Heart left ventricle (tissue), 16 donors: ENCODE data around the gene ATG9B. TPM values are rescaled to one million over a fixed set of nuclear protein-coding genes. Genes with fewer than 3 reads are reported as not detected.

ENCODE experiments used
- ATAC-seq, 4 donors: fragments of 200-7000 bp; cut with Tn5 transposase; one replicate each; pipeline ENCODE4 v1.9.1; 2020 to 2022; ENCODE audit warnings: moderate library complexity in 4 of 4, mild to moderate bottlenecking in 3 of 4, moderate number of reproducible peaks in 1 of 4
- DNase-seq, 5 donors: peaks; one replicate each; pipeline ENCODE4 v3.0.0-alpha.2; 2020
- H3K27ac ChIP-seq, 12 donors: fragments of 200-600 bp; sonication (generic) in 4 of 12; one replicate each; pipeline versions ENCODE4 v1.5.0 to v1.8.0; 2016 to 2022; ENCODE audit warnings: mild to moderate bottlenecking in 2 of 12
- H3K27me3 ChIP-seq, 9 donors: fragments of 200-600 bp; sonication (generic) in 2 of 9; one replicate each; pipeline versions ENCODE4 v1.5.1 to v1.8.0; 2016 to 2022; ENCODE audit warnings: mild to moderate bottlenecking in 3 of 9
- H3K36me3 ChIP-seq, 9 donors: fragments of 200-600 bp; sonication (generic) in 2 of 9; one replicate each; pipeline versions ENCODE4 v1.5.0 to v1.8.0; 2018 to 2022; ENCODE audit warnings: mild to moderate bottlenecking in 2 of 9
- H3K4me1 ChIP-seq, 12 donors: fragments of 200-600 bp; sonication (generic) in 4 of 12; one replicate each; pipeline versions ENCODE4 v1.5.0 to v1.8.0; 2016 to 2022; ENCODE audit warnings: mild to moderate bottlenecking in 3 of 12
- H3K4me3 ChIP-seq, 12 donors: fragments of 200-600 bp; sonication (generic) in 4 of 12; one replicate each; pipeline versions ENCODE4 v1.5.0 to v1.8.0; 2017 to 2022; ENCODE audit warnings: mild to moderate bottlenecking in 9 of 12, moderate library complexity in 4 of 12
- H3K9me3 ChIP-seq, 12 donors: fragments of 200-600 bp; sonication (generic) in 4 of 12; one replicate each; pipeline versions ENCODE4 v1.5.0 to v1.8.0; 2016 to 2022; ENCODE audit warnings: mild to moderate bottlenecking in 1 of 12
- CTCF ChIP-seq, 12 donors: fragments of 200-600 bp; sonication (generic) in 4 of 12; IDR thresholded peaks; one replicate each; pipeline versions ENCODE4 v1.5.0 to v1.8.0; 2018 to 2022; ENCODE audit warnings: antibody characterized with exemption in 12 of 12, mild to moderate bottlenecking in 5 of 12
- POLR2A ChIP-seq, 2 donors: fragments of 450-650 bp; IDR thresholded peaks; one replicate each; pipeline ENCODE4 v1.6.1; 2017; ENCODE audit warnings: antibody characterized with exemption in 2 of 2, mild to moderate bottlenecking in 2 of 2, moderate library complexity in 2 of 2
- WGBS, 4 donors: extraction: QIAGEN DNeasy Blood & Tissue Kit in 2 of 4; methylation state at CpG; one replicate each; pipeline versions ENCODE4 v1.1.5 to v1.1.7; 2013 to 2018; 5-methylcytosine and 5-hydroxymethylcytosine counted together
- intact Hi-C, 10 donors: fragments of 100-400 bp; cut with DNase I; formaldehyde crosslinking; loops; one replicate each; pipeline versions ENCODE4 v1.11.1 to v1.14.2; 2022
- polyA plus RNA-seq, 2 donors: library from polyadenylated mRNA; stranded (reverse); fragments of 200-250 nt; gene quantifications; one replicate each; pipeline ENCODE4 v1.2.3, GENCODE V29; 2013
- total RNA-seq, 9 donors: library from RNA; depleted of rRNA in 2 of 9; stranded (reverse); fragments of >200 nt in 2 of 9; fragmentation: NEBNext Ultra II Directional in 3 of 9; extraction: Animal tissue kit (Norgen Biotek cat#: 25700) in 3 of 9; gene quantifications; one replicate each; pipeline versions ENCODE4 v1.1.0 to v1.2.4, GENCODE V29; 2016 to 2023
- donor health status: ischemic (EF 13 %, LVEDD 7.1; RV severe dilation, severe dysfunction).
- donor health status: healthy with polysubstance abuse.
- donor health status: DM: no; HTN: yes; CAD: no.
- donor health status: DM: no; HTN: no; CAD: no.
- donor health status: ischemic (EF 25% LVEDD 6.9; RV normal size, moderate dysfunction).
- donor health status: ischemic (EF 25% LVEDD 5.7; RV mildly dilated, moderate dysfunction).
- donor health status: healthy.
- donor health status: DM: yes; HTN: yes; CAD: no.
- donor health status: ischemic (EF 35%, LVEDD 5.7; RV mildly dilated, moderate dysfunction).
- donor health status: nonischemic (EF 11% LVEDD 7.7; RV severe dilation, severe dysfunction).
- donor health status: DM: yes; HTN: yes; CAD: no.
- donor health status: PGD.
- donor health status: ischemic (EF 29% LVEDD 5.4; RV normal size, mild dysfunction).
- donor health status: nonischemic (EF 23%, LVEDD 6.1; RV moderate dilation, normal function).

ATG9B gene
- total and polyA plus RNA-seq, 11 donors, result 0.07 to 1.0 (median 0.32) TPM; not detected in 7

DNA sequence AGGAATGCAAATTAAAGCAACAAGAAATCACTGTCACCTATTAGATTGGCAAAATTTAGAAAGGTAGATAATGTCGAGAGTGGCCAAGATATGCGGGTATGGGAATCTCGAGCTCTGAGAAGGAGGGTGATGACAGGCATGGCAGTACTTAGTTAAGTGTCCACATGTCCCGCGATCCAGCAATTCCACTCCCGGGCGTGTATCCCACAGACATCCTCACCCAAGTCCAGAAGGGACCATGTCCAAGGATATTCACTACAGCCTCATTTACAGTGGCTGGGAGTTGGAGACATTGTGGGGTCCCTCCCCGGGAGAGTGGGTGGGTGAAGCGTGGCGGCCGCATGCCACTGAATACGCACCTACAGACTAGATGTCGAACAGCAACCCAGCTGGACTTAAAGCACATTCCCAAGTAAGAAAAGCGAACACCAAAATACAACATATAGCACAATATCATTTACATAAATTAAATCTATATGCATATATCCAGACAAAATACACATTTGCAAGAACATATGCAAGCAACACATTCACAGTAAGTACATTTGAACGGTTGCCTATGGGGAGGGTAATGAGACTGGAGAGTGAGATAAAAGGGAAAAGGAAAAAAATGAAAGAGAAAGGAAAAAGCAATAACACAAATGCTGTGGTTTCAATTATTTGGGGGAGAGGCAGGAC lies 56.1 kb downstream of the ATG9B start:
- peaks cover 0 to 96% (median 51%) of the 10 kb centered on the region in 12 donors for H3K4me1 ChIP-seq
- 47 to 68% (median 58%) methylated on average over 15 of the region's 15 CpGs for WGBS, 4 donors
- ATAC-seq, result no peak

DNA sequence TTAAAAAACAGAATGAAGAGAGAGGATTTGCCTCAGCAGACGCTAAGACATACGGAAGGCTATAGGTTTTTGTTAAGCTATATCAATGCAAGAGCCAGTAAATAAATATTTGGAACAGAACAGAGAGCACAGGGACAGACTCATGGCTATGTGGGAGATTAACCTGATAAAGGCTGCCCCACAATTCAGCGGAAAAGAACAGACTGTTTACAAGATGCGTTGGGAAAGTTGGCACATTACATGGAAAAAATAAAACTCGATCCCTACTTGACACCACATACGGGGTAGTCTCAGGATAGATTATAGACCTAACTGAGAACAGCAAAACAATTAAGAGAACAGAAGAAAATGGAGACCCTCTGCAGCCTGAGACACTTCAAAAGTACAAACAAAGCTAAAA lies 56.9 kb downstream of the ATG9B start:
- DNase-seq (no peak), ATAC-seq (no peak)
- no peaks in the 10 kb centered on the region for H3K9me3 ChIP-seq
- no peaks in the 10 kb centered on the region for H3K36me3 ChIP-seq
- peaks cover 0 to 37% (median 0%) of the 10 kb centered on the region in 9 donors for H3K27me3 ChIP-seq
- H3K4me3 ChIP-seq, result no peak overlapping the region
- H3K4me1 ChIP-seq, result peaks cover 0 to 96% (median 48%) of the 10 kb centered on the region in 12 donors
- WGBS, 4 donors, result 55 to 63% (median 57%) methylated on average over 6 of the region's 6 CpGs
- intact Hi-C loops, result no loop called here
- TF ChIP-seq CTCF (IDR thresholded peaks at IDR 0.05) (no peak), POLR2A (IDR thresholded peaks at IDR 0.05) (no peak)
- H3K27ac ChIP-seq, result peak overlapping the region in 11 of 12 donors; percentile 44 to 96 (median 78)

More for the DNA sequence above, 56.1 kb downstream of the ATG9B start:
- Histone ChIP-seq H3K36me3 (no peaks in the 10 kb centered on the region), H3K27me3 (peaks cover 0 to 33% (median 0%) of the 10 kb centered on the region in 9 donors), H3K9me3 (no peaks in the 10 kb centered on the region), H3K27ac (peak overlapping the region in 9 of 12 donors; percentile 66 to 96 (median 87)), H3K4me3 (no peak overlapping the region)
- TF ChIP-seq CTCF (IDR thresholded peaks at IDR 0.05), result no peak
- TF ChIP-seq POLR2A (IDR thresholded peaks at IDR 0.05), result no peak
- intact Hi-C loops, result no loop called here
- DNase-seq, result peak in 2 of 5 donors; percentile 55 to 70

DNA sequence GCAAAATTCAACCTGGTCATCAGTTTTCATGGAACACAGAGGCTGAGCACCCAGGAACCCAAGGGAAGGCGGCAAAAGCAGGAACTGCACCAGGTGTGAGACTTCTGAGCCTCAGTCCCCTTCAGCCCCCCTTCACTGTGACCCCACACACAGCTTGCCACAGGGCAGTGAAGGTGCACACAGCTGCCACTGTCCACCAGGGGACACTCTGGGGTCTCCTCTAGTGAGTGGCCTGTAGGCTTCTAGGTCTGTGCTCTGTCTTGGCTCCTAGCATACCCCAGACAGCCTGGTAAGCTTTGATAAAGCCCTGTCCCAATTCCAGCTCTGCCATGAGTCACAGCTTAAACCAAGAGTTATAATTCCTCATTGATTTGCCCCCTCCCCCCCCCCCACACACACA lies 58.3 kb downstream of the ATG9B start:
- H3K36me3 ChIP-seq, result no peaks in the 10 kb centered on the region
- peak; percentile 29 to 61 (median 50) for ATAC-seq
- H3K27me3 ChIP-seq, result peaks cover 0 to 28% (median 0%) of the 10 kb centered on the region in 9 donors
- DNase-seq, result peak in 3 of 5 donors; percentile 60 to 76 (median 70)
- no peaks in the 10 kb centered on the region for H3K9me3 ChIP-seq
- H3K4me3 ChIP-seq, result peak overlapping the region in 2 of 12 donors; percentile 8 to 12
- H3K4me1 ChIP-seq, result peaks cover 0 to 96% (median 47%) of the 10 kb centered on the region in 12 donors
- H3K27ac ChIP-seq, result peak overlapping the region; percentile 51 to 96 (median 88)
- WGBS, 4 donors, result 75 to 94% (median 84%) methylated on average over 1 of the region's 1 CpG
- TF ChIP-seq POLR2A (IDR thresholded peaks at IDR 0.05) (no peak), CTCF (IDR thresholded peaks at IDR 0.05) (peak; percentile 23 to 60 (median 38))
- intact Hi-C loops, result no loop called here

GRCh38 chr7:150965273-150965830 lies 58.9 kb downstream of the ATG9B start:
- DNase-seq (peak in 3 of 5 donors; percentile 67 to 71 (median 69)), ATAC-seq (peak; percentile 9 to 41 (median 20))
- Histone ChIP-seq H3K4me3 (peak overlapping the region in 3 of 12 donors; percentile 4 to 12 (median 8)), H3K27me3 (peaks cover 0 to 26% (median 0%) of the 10 kb centered on the region in 9 donors), H3K27ac (peak overlapping the region; percentile 51 to 96 (median 88)), H3K36me3 (no peaks in the 10 kb centered on the region), H3K9me3 (no peaks in the 10 kb centered on the region), H3K4me1 (peaks cover 0 to 96% (median 41%) of the 10 kb centered on the region in 12 donors)
- intact Hi-C loops, result loop anchor here in 2 of 10 donors (2.0 kb wide), 2 partner anchors 13 to 23 kb away; partner anchors contain the start of gene KCNH2 (in 1 of the 2)
- WGBS, 4 donors, result 43 to 59% (median 44%) methylated on average over 16 of the region's 16 CpGs
- TF ChIP-seq POLR2A (IDR thresholded peaks at IDR 0.05) (no peak), CTCF (IDR thresholded peaks at IDR 0.05) (no peak)
